GM19099 (cell line): ENCODE data around the gene APOBEC3F.

Experiments
- POLR2A ChIP-seq: IDR thresholded peaks from 3 replicates; pipeline ENCODE4 v1.6.1; 2011; ENCODE audit warnings: low read depth; ENCODE audit not compliant: insufficient read length; ENCODE audit errors: extremely low read depth

Gene APOBEC3F

DNA sequence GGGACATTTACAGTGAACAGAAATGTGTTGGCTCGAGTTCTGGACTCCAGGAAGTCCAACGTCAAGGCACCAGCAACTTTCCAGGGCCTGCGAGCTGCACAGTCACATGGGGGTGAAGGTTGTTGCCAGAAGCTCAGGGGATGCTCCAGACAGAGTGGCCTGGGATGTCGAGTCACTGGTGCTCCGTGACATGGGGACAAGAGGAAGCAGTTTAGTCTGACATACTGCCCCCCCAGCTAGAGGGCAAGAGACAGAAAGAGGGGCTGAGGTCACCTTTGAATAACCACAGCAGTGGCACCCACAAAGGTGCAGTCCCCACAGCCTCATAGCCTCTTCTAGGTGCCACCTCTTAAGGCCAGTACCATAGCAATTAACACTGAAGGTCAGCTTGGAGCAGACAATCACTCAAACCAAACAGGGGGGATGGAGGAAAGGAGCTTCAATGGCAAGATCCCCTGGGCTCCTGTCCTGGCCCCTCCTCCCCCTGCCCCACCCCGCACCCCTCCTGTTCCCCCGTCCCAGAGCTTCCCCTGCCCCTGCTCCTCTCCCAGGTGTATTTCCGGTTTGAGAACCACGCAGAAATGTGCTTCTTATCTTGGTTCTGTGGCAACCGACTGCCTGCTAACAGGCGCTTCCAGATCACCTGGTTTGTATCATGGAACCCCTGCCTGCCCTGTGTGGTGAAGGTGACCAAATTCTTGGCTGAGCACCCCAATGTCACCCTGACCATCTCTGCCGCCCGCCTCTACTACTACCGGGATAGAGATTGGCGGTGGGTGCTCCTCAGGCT lies 15.9 kb upstream of the APOBEC3F start:
- no peak for TF ChIP-seq POLR2A

DNA sequence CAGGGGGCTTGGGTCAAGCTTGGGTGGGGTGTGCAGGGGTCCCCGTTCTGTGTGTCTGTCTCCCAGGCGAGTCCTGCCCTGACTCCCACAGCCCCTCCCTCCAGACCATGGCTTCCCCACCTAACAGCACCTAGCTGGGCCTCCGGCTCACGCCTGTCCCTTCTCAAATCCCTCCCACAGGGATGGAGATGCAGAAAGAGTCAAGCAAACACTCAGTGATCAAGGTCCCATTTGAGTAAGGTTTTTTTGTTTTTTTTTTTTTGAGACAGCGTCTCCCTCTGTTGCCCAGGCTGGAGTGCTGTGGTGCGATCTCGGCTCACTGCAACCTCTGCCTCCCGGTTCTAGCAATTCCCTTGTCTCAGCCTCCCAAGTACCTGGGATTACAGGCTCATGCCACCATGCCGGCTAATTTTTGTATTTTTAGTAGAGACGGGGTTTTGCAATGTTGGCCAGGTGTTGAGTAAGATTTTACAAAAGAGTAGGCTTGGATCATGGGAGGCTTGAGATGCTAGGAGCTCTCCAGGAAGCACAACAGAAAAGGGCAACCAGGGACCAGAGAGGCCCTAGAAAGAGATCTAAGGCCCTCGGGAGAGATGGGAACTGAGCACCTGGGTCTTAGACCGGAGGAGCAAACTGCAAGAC lies 14.0 kb upstream of the APOBEC3F start:
- no peak for TF ChIP-seq POLR2A

DNA sequence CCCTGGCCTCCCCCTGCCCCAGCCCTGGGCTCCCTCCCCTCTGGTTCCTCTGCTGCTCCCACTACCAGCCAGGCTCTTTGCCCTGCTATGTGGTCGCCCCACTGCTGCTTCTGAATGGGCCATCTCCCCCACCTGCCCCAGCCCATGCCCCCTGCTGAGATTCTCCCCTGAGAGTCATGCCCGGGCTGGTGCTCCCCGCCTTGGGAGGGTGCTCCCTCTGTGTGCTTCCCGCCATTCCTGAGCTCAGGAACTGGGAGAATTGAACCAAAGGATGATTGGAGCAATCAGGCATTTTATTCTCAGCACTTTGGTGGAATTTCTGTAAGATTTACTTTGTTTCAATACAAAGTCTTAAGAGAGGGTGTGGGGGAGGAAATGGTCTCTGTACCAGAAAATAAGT lies 12.9 kb upstream of the APOBEC3F start:
- no peak for TF ChIP-seq POLR2A

DNA sequence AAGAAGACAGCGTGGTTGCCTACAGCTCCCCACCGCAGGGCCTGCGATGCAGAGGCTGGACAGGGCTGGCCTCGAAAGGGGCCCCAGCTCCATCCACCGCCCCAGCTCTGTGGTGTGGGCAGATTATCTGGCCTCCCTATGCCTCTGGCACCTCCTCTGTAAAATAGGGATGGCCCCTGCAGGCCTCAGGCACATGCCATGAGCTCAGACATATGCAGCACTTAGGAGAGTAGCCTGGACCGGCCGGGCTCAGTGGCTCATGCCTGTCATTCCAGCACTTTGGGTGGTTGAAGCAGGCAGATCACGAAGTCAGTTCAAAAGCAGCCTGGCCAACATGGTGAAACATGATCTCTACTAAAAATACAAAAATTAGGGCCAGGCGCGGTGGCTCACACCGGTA lies 12.4 kb upstream of the APOBEC3F start:
- no peak for TF ChIP-seq POLR2A

DNA sequence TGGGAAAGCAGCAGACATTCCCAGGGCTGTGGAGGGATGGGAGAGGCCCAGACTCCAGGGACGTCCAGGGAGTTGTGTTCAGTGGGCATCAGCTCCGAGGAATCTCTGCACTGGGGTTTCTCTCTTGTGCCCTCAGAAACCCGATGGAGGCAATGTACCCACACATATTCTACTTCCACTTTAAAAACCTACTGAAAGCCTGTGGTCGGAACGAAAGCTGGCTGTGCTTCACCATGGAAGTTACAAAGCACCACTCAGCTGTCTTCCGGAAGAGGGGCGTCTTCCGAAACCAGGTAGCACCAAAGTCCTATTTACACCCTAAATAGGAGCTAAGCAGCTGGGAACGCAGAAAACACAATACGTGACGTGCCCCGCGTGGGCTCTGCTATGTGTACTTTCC lies 11.4 kb upstream of the APOBEC3F start:
- TF ChIP-seq POLR2A = no peak

DNA sequence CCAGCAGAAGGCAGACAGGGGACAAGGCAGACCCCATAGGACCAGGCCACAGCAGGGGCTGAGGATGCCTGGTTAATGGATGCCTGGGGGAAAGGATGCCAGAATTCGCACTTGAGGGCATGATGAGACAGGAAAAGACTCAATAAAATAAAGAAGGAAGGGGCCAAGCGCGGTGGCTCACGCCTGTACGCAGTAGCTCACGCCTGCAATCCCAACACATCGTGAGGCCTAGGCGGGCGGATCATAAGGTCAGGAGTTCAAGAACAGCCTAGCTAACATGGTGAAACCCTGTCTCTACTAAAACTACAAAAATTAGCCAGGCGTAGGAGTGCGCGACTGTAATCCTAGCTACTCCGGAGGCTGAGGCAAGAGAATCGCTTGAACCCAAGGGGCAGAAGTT lies 10.0 kb upstream of the APOBEC3F start:
- TF ChIP-seq POLR2A = no peak

DNA sequence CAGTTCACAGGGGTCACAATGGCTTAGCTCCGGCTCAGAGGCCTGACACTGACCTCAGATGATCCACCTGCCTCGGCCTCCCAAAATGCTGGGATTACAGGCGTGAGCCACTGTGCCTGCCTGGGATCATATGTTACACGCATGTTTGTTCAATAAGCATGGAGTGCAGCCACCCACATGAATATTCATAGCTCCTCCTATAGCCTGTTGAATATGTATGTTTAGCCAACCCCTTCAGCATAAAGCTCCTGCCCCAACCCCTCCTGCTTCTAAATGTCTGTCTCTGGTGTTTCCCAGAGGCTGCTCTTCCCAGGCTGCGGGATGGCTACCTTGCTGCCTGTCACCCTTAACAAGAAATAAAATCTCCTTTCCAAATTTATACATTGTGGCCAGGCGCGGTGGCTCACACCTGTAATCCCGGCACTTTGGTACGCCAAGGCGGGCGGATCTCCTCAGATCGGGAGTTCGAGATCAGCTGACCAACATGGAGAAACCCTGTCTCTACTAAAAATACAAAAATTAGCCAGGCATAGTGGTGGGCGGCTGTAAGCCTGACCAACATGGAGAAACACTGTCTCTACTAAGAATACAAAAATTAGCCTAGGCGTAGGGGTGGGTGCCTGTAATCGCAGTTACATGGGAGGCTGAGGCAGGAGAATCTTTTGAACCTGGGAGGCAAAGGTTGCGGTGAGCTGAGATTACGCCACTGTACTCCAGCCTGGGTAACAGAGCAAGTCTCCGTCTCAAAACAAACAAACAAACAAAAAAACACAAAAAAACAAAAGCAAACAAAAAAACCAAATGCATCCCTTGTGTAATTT lies 1.1 kb upstream of the APOBEC3F start:
- no peak for TF ChIP-seq POLR2A

DNA sequence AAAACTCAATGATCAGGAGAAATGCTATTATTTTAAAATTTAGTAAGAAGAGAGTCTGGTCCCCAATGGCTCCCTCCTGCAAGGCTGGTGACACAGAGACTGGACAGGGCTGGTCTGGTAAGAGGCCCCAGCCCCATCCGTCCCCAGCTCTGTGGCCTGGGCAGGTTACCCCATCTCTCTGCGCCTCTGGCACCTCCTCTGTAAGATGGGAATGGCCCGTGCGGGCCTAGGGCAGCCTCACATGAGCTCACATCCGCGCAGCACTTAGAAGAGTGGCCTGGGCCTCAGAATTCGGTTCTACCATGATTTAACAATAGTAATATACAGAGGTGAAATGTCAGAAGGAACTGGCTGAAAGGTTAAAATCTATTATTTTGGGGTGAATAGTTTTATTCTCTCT lies 1.2 kb downstream of the APOBEC3F start:
- no peak for TF ChIP-seq POLR2A

DNA sequence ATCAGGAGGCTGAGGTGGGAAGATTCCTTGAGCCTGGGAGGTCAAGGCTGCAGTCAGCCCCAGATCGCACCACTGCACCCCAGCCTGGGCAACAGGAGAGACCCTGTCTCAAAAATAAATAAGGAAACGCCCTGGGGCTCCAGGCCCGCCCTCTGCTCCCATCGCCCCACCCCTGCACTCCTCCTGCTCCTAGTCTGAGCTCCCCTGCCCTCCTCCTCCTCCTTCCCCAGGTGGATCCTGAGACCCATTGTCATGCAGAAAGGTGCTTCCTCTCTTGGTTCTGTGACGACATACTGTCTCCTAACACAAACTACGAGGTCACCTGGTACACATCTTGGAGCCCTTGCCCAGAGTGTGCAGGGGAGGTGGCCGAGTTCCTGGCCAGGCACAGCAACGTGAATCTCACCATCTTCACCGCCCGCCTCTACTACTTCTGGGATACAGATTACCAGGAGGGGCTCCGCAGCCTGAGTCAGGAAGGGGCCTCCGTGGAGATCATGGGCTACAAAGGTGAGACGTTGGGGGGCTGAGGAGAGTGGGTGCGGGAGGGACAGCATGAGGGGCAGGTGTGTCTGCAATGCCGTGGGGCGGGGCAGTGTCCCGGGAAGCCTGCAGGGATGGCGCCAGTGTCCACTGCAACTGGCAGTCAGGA lies 11.3 kb downstream of the APOBEC3F start:
- peak; percentile 4 for TF ChIP-seq POLR2A

DNA sequence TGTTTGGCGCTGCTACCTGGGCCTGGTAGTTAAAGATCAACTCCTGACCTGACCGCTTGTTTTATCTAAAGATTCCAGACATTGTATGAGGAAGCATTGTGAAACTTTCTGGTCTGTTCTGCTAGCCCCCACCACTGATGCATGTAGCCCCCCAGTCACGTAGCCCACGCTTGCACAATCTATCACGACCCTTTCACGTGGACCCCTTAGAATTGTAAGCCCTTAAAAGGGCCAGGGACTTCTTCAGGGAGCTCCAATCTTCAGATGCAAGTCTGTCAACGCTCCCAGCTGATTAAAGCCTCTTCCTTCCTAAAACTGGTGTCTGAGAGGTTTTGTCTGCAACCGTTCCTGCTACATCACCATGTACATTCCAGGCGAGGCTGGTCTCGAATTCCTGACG lies 15.0 kb downstream of the APOBEC3F start:
- TF ChIP-seq POLR2A = no peak

DNA sequence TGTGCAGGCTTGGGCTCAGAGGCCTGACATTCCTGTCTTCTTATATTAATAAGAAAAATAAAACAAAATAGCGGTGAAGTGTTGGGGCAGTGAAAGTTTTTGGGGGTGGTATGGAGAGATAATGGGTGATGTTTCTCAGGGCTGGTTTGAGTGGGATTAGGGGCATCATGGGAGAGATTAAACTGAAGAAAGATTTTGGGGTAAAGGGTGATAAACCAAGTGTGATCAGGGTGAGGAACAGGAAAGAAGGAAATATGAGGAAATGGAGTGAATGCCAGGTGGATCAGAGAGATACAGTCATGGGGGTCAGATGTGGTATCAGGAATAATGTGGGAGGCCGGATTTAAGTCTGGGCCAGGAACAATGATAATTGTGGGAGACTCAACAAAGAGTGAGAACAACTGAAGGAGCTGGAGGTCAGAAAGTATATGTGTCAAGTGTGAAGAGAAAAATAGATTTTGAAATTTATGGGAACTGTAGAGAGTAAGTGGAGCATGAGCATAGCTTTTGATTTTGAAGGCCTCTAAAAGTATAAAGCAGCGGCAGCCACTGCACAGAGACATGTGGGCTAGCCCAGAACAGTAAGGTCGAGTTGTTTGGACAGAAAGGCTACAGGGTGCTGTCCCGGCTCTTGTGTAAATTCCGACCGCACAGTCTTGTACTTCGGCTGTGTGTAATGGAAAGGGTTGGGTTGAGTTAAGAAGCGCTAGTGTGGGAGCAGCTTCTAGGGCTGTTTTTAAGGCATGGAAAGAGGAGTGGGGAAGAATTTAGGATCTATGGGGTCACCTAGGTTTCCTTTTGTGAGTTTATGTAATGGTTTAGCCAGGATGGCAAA lies 26.0 kb downstream of the APOBEC3F start:
- peak; percentile 59 for TF ChIP-seq POLR2A

DNA sequence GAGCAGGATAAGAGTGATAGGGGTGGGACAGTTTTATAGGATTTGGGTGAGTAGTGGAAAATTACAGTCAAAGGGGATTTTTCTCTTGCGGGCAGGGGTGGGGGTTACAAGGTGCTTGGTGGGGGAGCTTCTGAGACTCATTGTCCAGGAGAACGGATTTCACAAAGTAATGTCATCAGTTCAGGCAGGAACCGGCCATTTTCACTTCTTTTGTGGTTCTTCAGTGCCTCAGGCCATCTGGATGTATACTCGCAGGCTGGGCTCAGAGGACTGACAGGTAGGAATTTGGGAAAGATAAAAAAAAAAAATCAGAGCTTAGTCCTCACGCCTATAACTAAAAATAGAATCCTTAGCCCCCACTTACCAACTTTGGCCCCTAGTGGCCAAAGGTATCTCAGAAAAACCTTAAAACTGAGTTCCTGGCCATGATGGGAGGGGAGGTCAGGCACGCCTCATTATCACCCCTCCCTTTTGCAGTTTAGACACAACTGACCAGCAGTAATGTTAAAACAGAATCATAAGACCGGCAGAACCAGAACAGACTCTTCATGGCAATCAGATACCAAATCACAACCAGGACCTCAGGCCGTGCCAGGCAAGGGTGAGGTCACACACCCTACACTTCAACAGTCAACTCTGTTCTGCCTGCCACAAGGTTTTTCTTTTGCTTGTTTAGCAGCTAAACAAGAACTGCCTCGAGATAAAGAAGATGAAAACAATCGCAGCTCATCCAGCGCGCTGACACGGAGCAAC lies 27.5 kb downstream of the APOBEC3F start:
- no peak for TF ChIP-seq POLR2A

DNA sequence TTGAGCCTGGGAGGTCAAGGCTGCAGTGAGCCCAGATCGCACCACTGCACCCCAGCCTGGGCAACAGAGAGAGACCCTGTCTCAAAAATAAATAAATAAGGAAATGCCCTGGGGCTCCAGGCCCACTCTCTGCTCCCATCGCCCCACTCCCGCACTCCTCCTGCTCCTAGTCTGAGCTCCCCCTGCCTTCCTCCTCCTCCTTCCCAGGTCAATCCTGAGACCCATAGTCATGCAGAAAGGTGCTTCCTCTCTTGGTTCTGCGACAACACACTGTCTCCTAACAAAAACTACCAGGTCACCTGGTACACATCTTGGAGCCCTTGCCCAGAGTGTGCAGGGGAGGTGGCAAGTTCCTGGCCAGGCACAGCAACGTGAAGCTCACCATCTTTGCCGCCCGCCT lies 29.5 kb downstream of the APOBEC3F start:
- TF ChIP-seq POLR2A = no peak

DNA sequence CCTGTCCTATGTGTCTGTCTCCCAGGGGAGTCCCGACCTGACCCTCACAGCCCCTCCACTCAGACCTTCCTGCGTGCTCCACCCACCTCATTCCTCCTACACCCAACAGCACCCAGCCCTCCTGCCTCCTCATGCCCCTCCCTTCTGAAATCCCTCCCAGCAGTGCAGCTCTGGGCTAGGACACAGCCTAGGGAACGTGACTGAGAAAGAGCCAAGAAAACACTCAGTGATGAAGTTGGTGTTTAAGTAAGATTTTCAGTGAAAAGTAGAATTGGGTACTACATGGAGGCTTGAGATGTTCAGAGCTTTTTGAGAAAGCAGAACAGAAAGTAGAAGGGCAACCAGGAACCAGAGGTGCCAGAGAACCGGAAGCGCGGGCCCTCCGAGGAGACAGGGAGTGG lies 31.9 kb downstream of the APOBEC3F start:
- peak; percentile 25 for TF ChIP-seq POLR2A
